HG02973 (cell line): ENCODE data around the gene CTSA.
"Not testable (repeated sequence)": the region's sequence is repeated elsewhere in the genome, so short reads cannot be mapped to it uniquely, and the experiment has no call there.

Experiments used
- ATAC-seq: cut with Tn5 transposase; IDR thresholded peaks from one replicate; pipeline ENCODE4 v1.9.1; 2021; ENCODE audit warnings: moderate library complexity; ENCODE audit not compliant: unreplicated experiment

CTSA gene

DNA sequence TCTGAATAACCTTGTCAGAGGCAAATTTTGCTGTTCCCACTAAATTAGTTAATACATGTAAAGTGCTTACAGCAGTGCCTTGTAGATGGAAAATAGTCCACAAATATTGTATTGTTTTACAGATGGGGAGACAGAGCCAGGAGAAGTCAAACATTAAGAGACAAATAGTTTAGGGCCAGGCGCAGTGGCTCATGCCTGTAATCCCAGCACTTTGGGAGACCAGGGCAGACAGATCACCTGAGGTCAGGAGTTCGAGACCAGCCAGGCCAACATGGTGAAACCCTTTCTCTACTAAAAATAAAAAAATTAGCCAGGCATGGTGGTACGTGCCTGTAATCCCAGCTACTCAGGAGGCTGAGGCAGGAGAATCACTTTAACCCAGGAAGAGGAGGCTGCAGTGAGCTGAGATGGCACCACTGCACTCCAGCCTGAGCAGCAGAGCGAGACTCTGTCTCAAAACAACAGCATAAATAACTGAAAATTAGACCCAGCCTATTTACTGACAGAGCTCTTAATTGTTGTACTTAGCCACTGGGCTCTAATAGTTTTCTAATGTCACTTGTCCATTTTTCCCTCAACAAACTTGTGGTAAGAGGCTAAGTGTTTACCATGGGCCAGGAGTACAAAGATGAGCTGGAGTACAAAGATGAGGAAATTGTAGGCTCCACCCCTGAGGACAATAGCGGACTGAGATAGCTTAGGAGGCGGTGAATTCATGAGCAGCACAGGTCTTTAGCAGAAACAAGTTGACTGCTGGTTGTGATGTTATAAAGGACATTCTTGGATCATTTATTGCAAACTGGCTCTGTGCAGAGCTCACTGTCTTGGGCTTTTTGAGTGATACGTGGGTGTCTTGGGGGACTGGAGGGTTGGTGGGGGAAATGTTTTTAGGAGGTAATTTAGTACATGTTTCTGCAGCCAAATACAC lies 27.3 kb upstream of the CTSA start:
- no peak for ATAC-seq

- ATAC-seq: no peak
These were observed 24.7 kb upstream of the CTSA start for GRCh38 chr20:45866454-45866853.

GRCh38 chr20:45867136-45867818 lies 23.9 kb upstream of the CTSA start:
- ATAC-seq: no peak

DNA sequence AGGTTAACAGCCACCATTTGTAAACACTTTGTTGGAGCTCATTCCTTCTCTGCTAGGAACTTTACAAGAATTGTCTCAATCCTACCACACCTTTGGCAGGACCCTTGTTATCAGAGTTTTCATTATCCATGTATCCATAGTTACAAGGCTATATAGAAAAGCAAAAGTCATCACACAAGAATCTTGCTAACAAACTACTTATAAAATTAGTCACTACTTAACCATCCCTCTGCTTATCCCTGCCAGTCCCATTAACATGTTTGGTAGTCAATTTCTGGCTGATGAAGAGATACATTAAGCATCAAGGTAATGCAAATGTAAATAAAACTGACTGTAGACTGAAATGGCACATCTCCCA lies 23.3 kb upstream of the CTSA start:
- no peak for ATAC-seq

- no peak for ATAC-seq
These were observed 18.5 kb upstream of the CTSA start for GRCh38 chr20:45872626-45873025.

GRCh38 chr20:45873409-45874103 lies 17.6 kb upstream of the CTSA start:
- ATAC-seq: no peak

DNA sequence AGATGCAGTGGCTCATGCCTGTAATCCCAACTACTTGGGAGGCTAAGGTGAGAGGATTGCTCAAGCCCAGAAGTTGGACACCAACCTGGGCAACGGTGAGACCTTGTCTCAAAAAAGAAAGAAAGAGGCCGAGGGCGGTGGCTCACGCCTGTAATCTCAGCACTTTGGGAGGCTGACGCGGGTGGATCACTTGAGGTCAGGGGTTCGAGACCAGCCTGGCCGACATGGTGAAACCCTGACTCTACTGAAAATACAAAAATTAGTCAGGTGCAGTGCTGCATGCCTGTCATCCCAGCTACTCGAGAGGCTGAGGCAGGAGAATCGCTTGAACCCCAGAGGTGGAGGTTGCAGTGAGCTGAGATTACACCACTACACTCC lies 17.0 kb upstream of the CTSA start:
- ATAC-seq: not testable (repeated sequence)

- no peak for ATAC-seq
These were observed 16.6 kb upstream of the CTSA start for GRCh38 chr20:45874576-45874975.

DNA sequence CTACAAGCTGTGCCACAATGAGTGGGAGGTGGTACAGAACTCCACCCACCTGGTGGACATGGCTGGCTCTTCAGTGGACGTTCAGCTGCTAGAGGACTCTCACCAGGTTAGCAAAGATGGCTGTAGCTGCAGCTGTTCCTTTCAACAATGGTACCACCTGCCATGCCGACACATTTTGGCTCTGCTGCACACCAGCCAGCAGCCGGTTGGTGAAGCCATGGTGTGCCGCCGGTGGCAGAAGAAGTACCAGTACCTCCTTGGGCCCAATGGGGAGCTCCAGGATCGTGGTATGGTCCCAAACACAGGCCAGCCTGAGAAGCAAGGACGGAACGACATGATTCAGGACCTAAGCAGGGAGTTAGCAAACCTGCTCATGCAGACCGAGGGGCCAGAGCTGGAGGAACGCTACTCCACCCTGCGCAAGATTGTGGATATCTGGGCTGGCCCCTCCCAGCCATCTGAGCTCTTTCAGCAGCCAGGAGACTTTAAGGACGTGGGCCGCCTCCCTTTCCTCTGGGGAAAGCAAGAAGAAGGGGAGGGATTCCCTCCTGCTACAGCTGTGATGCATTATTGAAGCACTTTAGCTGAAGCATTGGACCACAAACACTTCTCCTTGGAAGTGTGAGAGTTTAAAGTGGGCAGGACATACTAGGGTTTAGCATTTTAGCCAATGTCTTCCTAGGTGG lies 12.9 kb upstream of the CTSA start:
- no peak for ATAC-seq

DNA sequence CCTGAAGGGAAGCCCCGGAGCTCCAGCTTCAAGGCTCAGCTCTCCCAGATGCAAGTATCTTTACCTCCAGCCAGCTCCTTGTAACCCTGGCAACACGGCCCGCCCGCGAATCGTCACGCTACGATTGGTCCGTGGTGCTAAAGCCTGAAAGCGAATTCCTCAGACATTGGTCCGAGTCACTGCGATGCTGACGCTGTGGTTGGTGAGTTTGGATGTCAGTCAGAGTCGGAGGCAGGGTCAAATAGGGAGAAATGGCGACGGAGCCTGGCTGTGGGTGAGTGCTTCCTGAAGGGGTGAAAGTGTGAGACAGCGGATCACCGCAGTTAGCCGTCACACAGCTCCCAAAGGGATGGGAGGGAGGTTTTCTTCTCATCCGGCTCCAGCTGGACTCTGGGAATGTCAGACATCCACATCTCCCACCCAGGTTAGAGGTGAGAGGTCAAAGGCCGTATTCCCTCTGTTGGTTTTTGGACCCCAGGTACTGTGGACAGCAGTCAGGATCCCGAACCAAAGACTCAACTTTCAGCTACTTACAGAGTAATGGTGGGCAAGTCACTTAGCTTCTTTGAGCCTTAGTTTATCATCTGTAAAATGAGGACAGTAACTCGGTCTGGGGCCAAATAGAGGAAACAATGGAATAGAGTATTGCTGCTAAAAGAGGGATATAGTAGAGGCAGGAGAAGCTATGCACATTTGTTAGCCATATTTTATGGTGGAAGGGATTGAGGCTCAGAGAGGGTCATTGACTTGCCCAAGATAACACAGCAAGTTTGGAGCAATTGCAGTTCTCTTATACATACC lies 9.9 kb upstream of the CTSA start, which contains the start of gene ZSWIM1:
Gene ZSWIM1 (plus strand): TSS at position 240 of the 801 bp plus-strand sequence. CDS start 1,366 bp downstream, outside the sequence.
- ATAC-seq: peak; percentile 96

DNA sequence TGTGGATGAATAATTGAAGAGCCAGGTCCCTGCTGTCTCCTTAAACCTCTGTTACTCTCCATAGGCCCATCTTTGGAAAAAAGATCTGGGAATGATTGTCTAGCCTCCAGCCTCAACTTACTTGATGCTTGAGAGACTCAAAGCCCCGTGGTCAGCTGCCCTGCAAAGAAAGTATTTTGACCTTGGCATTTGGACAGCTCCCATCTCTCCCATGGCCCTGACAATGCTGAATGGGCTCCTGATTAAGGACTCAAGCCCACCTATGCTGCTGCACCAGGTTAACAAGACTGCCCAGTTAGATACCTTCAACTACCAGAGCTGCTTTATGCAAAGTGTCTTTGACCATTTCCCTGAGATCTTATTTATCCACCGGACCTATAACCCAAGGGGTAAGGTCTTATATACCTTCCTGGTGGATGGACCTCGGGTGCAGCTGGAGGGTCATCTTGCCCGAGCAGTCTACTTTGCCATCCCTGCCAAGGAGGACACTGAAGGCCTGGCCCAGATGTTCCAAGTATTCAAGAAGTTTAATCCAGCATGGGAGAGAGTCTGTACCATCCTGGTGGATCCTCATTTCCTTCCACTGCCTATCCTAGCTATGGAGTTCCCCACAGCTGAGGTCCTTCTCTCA lies 8.6 kb upstream of the CTSA start:
- no peak for ATAC-seq

DNA sequence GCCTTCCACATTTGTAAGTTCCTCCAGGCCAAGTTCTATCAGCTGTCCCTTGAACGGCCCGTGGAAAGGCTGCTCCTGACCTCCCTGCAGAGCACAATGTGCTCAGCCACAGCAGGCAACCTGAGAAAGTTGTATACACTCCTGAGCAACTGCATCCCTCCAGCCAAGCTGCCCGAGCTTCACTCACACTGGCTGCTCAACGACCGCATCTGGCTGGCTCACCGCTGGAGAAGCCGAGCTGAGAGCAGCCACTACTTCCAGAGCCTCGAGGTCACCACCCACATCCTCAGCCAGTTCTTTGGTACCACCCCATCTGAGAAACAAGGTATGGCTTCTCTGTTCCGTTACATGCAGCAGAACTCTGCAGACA lies 8.1 kb upstream of the CTSA start:
- no peak for ATAC-seq

DNA sequence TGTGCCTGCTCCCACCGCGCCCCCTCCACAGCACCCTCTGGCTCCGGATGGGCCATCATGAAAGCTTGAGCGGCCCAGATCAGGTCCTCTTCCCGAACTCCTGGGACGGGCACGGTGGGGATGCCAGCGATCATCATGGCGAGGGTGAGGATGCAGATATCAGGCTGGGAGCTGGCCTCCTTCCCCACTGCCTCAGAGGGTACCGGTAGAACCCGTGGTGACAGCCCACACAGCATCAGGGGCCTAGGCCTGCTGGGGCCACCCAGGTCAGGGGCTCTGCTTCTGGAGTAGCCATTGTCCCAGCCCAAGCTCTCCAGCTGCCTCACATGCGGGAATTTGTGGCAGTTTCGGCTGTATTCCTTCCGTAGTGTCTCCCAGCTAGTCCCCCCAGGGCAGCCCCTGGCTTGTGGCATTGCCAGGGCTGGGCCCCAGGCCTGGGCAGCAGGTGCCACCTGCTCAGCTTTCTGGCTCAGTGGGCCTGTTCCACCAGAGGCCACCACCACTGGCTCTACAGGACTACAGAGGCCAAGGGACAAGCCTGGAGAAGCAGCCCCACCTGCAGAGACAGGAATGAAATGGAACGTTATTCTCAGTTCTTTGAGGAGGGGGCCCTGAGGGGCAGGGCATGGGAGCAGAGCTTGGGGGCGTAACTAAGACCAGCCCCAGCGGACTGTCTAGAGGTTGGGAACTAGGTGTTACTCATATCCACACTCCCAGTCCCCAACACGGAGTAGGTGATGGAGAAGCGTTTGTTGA lies 4.4 kb upstream of the CTSA start:
- no peak for ATAC-seq

- no peak for ATAC-seq
These were observed 3.8 kb upstream of the CTSA start, which contains the start of gene SPATA25 for GRCh38 chr20:45887346-45887715. Gene SPATA25 (minus strand): TSS chr20:45887622. CDS start chr20:45887590, 32 bp downstream.

GRCh38 chr20:45888681-45889080 lies 2.5 kb upstream of the CTSA start:
- ATAC-seq: no peak

GRCh38 chr20:45890077-45890984 lies 804 bp upstream of the CTSA start:
- ATAC-seq: peak; percentile 25

GRCh38 chr20:45892049-45892825 lies 1.1 kb downstream of the CTSA start:
- ATAC-seq: no peak
